GM12878 (cell line): Measurements from ENCODE around the gene FTO. TPM values are rescaled to one million over a fixed set of nuclear protein-coding genes. Genes with fewer than 3 reads are reported as not detected.

ENCODE experiments used
- ATAC-seq: fragments of 200-7000 bp; cut with Tn5 transposase; 3 replicates; pipeline ENCODE4 v1.9.1; 2020; ENCODE audit warnings: mild to moderate bottlenecking, moderate library complexity
- BruUV-seq: library from RNA; stranded (reverse); fragments of 400-500 nt; replicated peaks from 2 replicates; lab custom pipeline; 2021; lab: Mats Ljungman, UMichigan
- CTCF ChIA-PET: fragments of 300-600 bp; sonication (Branson Sonifier 250); formaldehyde crosslinking; extraction: SDS; loops from one replicate; lab custom pipeline; 2021; ENCODE audit warnings: inconsistent platforms; lab: Yijun Ruan, JAX
- POLR2A ChIA-PET: fragments of 350-600 bp; formaldehyde crosslinking; extraction: SDS; loops from one replicate; lab custom pipeline; 2021; ENCODE audit warnings: inconsistent platforms; lab: Charles Lee
- RAD21 ChIA-PET: fragments of 300-600 bp; sonication (Branson Sonifier 250); formaldehyde crosslinking; loops from one replicate; lab custom pipeline; 2023; ENCODE audit warnings: antibody characterized with exemption; ENCODE audit not compliant: unreplicated experiment; lab: Charles Lee
- SMC1A ChIA-PET: fragments of 300-600 bp; sonication (Branson Sonifier 250); formaldehyde crosslinking; loops from one replicate; lab custom pipeline; 2023; ENCODE audit not compliant: unreplicated experiment, uncharacterized antibody; lab: Charles Lee
- DNase-seq: peaks from one replicate; pipeline ENCODE4 v3.0.0-alpha.2; 2011; ENCODE audit warnings: low read depth, low spot score
- FAIRE-seq: peaks from 3 replicates; lab custom pipeline; 2011; peaks lifted over from hg19 to GRCh38; lab: Jason Lieb, UNC
- H2AFZ ChIP-seq: 2 replicates; pipeline ENCODE4 v1.6.0; 2011; ENCODE audit warnings: low read depth, low read length, control low read depth; ENCODE audit not compliant: control insufficient read depth
- H3K27ac ChIP-seq: 2 replicates; pipeline ENCODE4 v1.5.1; 2011; ENCODE audit warnings: control low read depth; ENCODE audit not compliant: control insufficient read depth, insufficient read depth
- H3K27me3 ChIP-seq, 2 experiments: replicated peaks in 1 of 2; 2 replicates each; pipeline versions ENCODE4 v1.6.0 to v1.6.1; 2011; ENCODE audit warnings: low read length in 1 of 2; ENCODE audit not compliant: control insufficient read depth in 2 of 2, insufficient read depth in 2 of 2
- H3K36me3 ChIP-seq, 2 experiments: 2 replicates each; pipeline ENCODE4 v1.5.1; 2011; ENCODE audit warnings: low read length in 1 of 2; ENCODE audit not compliant: control insufficient read depth in 2 of 2, insufficient read depth in 2 of 2
- H3K4me1 ChIP-seq: 2 replicates; pipeline ENCODE4 v1.6.1; 2011; ENCODE audit warnings: mild to moderate bottlenecking, low read length, moderate library complexity, mixed read lengths; ENCODE audit not compliant: control insufficient read depth, insufficient read depth
- H3K4me2 ChIP-seq: 2 replicates; pipeline ENCODE4 v1.6.0; 2011; ENCODE audit warnings: control low read depth; ENCODE audit not compliant: control insufficient read depth, insufficient read depth
- H3K4me3 ChIP-seq: fragments of 200-600 bp; sonication (generic); 2 replicates; pipeline ENCODE4 v1.5.1; 2016
- H3K79me2 ChIP-seq: 2 replicates; pipeline ENCODE4 v1.6.0; 2011; ENCODE audit warnings: low read length; ENCODE audit not compliant: control insufficient read depth, insufficient read depth
- H3K9ac ChIP-seq: 2 replicates; pipeline ENCODE4 v1.8.0; 2011; ENCODE audit warnings: low read length, control low read depth, mixed read lengths; ENCODE audit not compliant: control insufficient read depth, insufficient read depth
- H3K9me3 ChIP-seq: replicated peaks from 3 replicates; pipeline ENCODE4 v1.5.1; 2011; ENCODE audit warnings: mild to moderate bottlenecking, low read length; ENCODE audit not compliant: control insufficient read depth, insufficient read depth
- H4K20me1 ChIP-seq: 2 replicates; pipeline ENCODE4 v1.6.0; 2011; ENCODE audit not compliant: control insufficient read depth, insufficient read depth
- RAD21 ChIP-seq: IDR thresholded peaks from 2 replicates; pipeline ENCODE4 v1.6.1; 2011; ENCODE audit warnings: mild to moderate bottlenecking, low read depth, low read length, moderate library complexity; ENCODE audit not compliant: insufficient read depth
- RCOR1 ChIP-seq: conservative IDR thresholded peaks from 2 replicates; pipeline ENCODE4 v1.6.1; 2012; ENCODE audit warnings: low read depth, low read length, improper control_type of control experiment
- TCF12 ChIP-seq: IDR thresholded peaks from 2 replicates; pipeline ENCODE4 v1.6.1; 2011; ENCODE audit warnings: low read depth, mild to moderate bottlenecking, low read length
- YY1 ChIP-seq: IDR thresholded peaks from 2 replicates; pipeline ENCODE4 v1.6.1; 2011; ENCODE audit warnings: low read depth, mild to moderate bottlenecking, low read length
- WGBS: methylation state at CpG from one replicate; pipeline ENCODE4 v1.1.6; 2016; ENCODE audit warnings: low lambda C conversion rate; ENCODE audit not compliant: insufficient replicate concordance, insufficient coverage; ENCODE audit errors: missing lambda C conversion rate; 5-methylcytosine and 5-hydroxymethylcytosine counted together
- in situ Hi-C: fragments of 300-500 bp; cut with MboI; formaldehyde crosslinking; loops from 9 replicates; pipeline ENCODE4 v1.14.3; 2018; ENCODE audit warnings: mixed read lengths
- intact Hi-C: fragments of 100-400 bp; cut with micrococcal nuclease; formaldehyde crosslinking; loops from one replicate; pipeline ENCODE4 v1.14.2; 2022; ENCODE audit not compliant: unreplicated experiment
- polyA plus RNA-seq, 11 experiments: library from polyadenylated mRNA; depleted of rRNA in 4 of 11; unstranded in 6 of 11; stranded (reverse) in 5 of 11; fragments of >200 nt; fragmentation: Nextera tagmentation in 4 of 11; fragmentation: Illumina TruSeq in 1 of 11; extraction: Ambion mirVana in 4 of 11; extraction: Trizol in 1 of 11; gene quantifications; 1 replicate in 1 of 11; 2 replicates in 10 of 11; pipeline versions ENCODE4 v1.2.1 to v1.2.3, GENCODE V29; 2011 to 2016; ENCODE audit warnings: inconsistent platforms in 2 of 11, missing spikeins in 2 of 11, low read depth in 1 of 11
- total RNA-seq, 4 experiments: library from RNA; depleted of rRNA in 3 of 4; stranded (reverse); fragments of >200 nt in 3 of 4; fragmentation: Illumina TruSeq in 1 of 4; extraction: Trizol in 1 of 4; gene quantifications; 2 replicates each; pipeline versions ENCODE4 v1.2.1 to v1.2.3, GENCODE V29; 2013 to 2021
- TF ChIP-seq, protein P1 (sequence below), 3 experiments: IDR thresholded peaks in 2 of 3; conservative IDR thresholded peaks in 1 of 3; 2 replicates each; pipeline ENCODE4 v1.5.1; 2011; ENCODE audit warnings: low read depth in 3 of 3, low read length in 3 of 3, mild to moderate bottlenecking in 3 of 3, control low read depth in 2 of 3, moderate library complexity in 2 of 3, inconsistent platforms in 1 of 3, mixed read lengths in 1 of 3; ENCODE audit not compliant: control insufficient read depth in 2 of 3, insufficient read depth in 1 of 3; ENCODE audit errors: extremely low read depth in 1 of 3

FTO gene
- total and polyA plus RNA-seq, 10 of the 15 experiments (the other 5 are each of a cell fraction or from before 2014, with no cell fraction given): 20.1 to 55.0 (median 47.0) TPM

GRCh38 chr16:53945996-53946395 lies 242.0 kb downstream of the FTO start:
- in situ Hi-C loops (no loop called here), intact Hi-C loops (loop anchor here (5.0 kb wide), 2 partner anchors 331 to 1311 kb away; no protein-coding TSS in a partner anchor)
- TF ChIP-seq TCF12: no peak
- TF ChIP-seq, protein P1, sequence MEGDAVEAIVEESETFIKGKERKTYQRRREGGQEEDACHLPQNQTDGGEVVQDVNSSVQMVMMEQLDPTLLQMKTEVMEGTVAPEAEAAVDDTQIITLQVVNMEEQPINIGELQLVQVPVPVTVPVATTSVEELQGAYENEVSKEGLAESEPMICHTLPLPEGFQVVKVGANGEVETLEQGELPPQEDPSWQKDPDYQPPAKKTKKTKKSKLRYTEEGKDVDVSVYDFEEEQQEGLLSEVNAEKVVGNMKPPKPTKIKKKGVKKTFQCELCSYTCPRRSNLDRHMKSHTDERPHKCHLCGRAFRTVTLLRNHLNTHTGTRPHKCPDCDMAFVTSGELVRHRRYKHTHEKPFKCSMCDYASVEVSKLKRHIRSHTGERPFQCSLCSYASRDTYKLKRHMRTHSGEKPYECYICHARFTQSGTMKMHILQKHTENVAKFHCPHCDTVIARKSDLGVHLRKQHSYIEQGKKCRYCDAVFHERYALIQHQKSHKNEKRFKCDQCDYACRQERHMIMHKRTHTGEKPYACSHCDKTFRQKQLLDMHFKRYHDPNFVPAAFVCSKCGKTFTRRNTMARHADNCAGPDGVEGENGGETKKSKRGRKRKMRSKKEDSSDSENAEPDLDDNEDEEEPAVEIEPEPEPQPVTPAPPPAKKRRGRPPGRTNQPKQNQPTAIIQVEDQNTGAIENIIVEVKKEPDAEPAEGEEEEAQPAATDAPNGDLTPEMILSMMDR (IDR thresholded peaks at IDR 0.05 in 2 of 3, conservative IDR thresholded peaks at IDR 0.05 in 1 of 3; ENCODE audit: control insufficient read depth in 2 of 3, extremely low read depth in 1 of 3, insufficient read depth in 1 of 3, low read depth in 3 of 3, low read length in 3 of 3): peak; percentile 64 to 67 (median 65)
- TF ChIP-seq RAD21: peak; percentile 74
- TF ChIP-seq RCOR1: no peak
- TF ChIP-seq YY1: 0 out of 2 replicates have a peak, but pooled peaks have one; percentile 44
- SMC1A ChIA-PET: interaction anchor here (0.9 to 1.3 kb wide), 3 partner anchors 56 to 1519 kb away, joined by 3 to 4 read pairs (median 3); no protein-coding TSS in a partner anchor
- ATAC-seq (peak; percentile 81), DNase-seq (no peak), FAIRE-seq (no peak)
- H3K4me3 ChIP-seq: no peak overlapping the region
- H3K27ac ChIP-seq: no peak overlapping the region
- no TSS peak for BruUV-seq
- POLR2A ChIA-PET: no interaction called here
- no peaks in the 10 kb centered on the region for H4K20me1 ChIP-seq
- no peak overlapping the region for H3K4me2 ChIP-seq
- no peak overlapping the region for H3K9ac ChIP-seq
- H2AFZ ChIP-seq: no peak overlapping the region
- no peaks in the 10 kb centered on the region for H3K27me3 ChIP-seq
- H3K9me3 ChIP-seq: no peaks in the 10 kb centered on the region
- no peaks in the 10 kb centered on the region for H3K36me3 ChIP-seq
- WGBS: 63% methylated on average over 2 of the region's 2 CpGs
- H3K79me2 ChIP-seq: no peaks in the 10 kb centered on the region
- CTCF ChIA-PET: interaction anchor here (0.6 to 1.8 kb wide), 12 partner anchors 9 to 1756 kb away, joined by 3 to 5 read pairs (median 4); no protein-coding TSS in a partner anchor
- RAD21 ChIA-PET: no interaction called here
- H3K4me1 ChIP-seq: peaks cover 3% of the 10 kb centered on the region; the same call in 1 of the 2 replicates
